Body of pancreas (tissue), 4 donors: ENCODE data around the gene CMIP. TPM values are rescaled to one million over a fixed set of nuclear protein-coding genes. Genes with fewer than 3 reads are reported as not detected.

Source experiments
- ATAC-seq: fragments of 150-250 bp; one replicate; pipeline ENCODE4 v1.9.1; 2016
- DNase-seq, 4 donors: peaks; one replicate each; pipeline ENCODE4 v3.0.0-alpha.2; 2019
- H3K27ac ChIP-seq, 4 donors: fragments of 200-600 bp; sonication (generic); 1 replicate in 3 of 4; 2 replicates in 1 of 4; pipeline versions ENCODE4 v1.5.1 to v1.6.1; 2016 to 2019; ENCODE audit warnings: mild to moderate bottlenecking in 1 of 4, mixed read lengths in 1 of 4, moderate library complexity in 1 of 4
- H3K27me3 ChIP-seq, 2 donors: fragments of 200-600 bp; sonication (generic); one replicate each; pipeline ENCODE4 v1.6.0; 2016; ENCODE audit warnings: mild to moderate bottlenecking in 1 of 2
- H3K36me3 ChIP-seq, 2 donors: fragments of 200-600 bp; sonication (generic); replicated peaks in 1 of 2; 2 replicates each; pipeline ENCODE4 v1.5.1; 2016; ENCODE audit warnings: low read depth in 2 of 2; ENCODE audit not compliant: insufficient read depth in 1 of 2
- H3K4me1 ChIP-seq: fragments of 200-600 bp; sonication (generic); one replicate; pipeline ENCODE4 v1.6.0; 2016
- H3K4me3 ChIP-seq, 2 donors: fragments of 200-600 bp; sonication (generic); 1 replicate in 1 of 2; 2 replicates in 1 of 2; pipeline ENCODE4 v1.5.1; 2016 to 2019
- H3K9me3 ChIP-seq, 3 donors: fragments of 200-600 bp; sonication (generic); 1 replicate in 2 of 3; 2 replicates in 1 of 3; pipeline ENCODE4 v1.5.1; 2016
- POLR2A ChIP-seq, 3 donors: fragments of 450-650 bp; IDR thresholded peaks; one replicate each; pipeline ENCODE4 v1.6.1; 2016; ENCODE audit warnings: antibody characterized with exemption in 3 of 3, mild to moderate bottlenecking in 2 of 3
- WGBS, 2 donors: methylation state at CpG; one replicate each; pipeline ENCODE4 v1.1.5; 2017; 5-methylcytosine and 5-hydroxymethylcytosine counted together
- intact Hi-C: fragments of 100-400 bp; cut with DNase I; formaldehyde crosslinking; loops from one replicate; pipeline ENCODE4 v1.15.1; 2023
- total RNA-seq, 2 donors: library from RNA; depleted of rRNA; stranded (reverse); fragments of >200 nt; gene quantifications; one replicate each; pipeline ENCODE4 v1.1.0, GENCODE V29; 2016
- TF ChIP-seq, protein P1 (sequence below), 7 experiments: fragments of 450-650 bp in 4 of 7; fragments of 200-600 bp in 3 of 7; sonication (generic) in 3 of 7; IDR thresholded peaks; one replicate each; pipeline ENCODE4 v1.5.1; 2016 to 2019; ENCODE audit warnings: antibody characterized with exemption in 7 of 7

Gene CMIP
- total RNA-seq, 2 donors from 2014 or later = 18.7 to 18.8 TPM

DNA sequence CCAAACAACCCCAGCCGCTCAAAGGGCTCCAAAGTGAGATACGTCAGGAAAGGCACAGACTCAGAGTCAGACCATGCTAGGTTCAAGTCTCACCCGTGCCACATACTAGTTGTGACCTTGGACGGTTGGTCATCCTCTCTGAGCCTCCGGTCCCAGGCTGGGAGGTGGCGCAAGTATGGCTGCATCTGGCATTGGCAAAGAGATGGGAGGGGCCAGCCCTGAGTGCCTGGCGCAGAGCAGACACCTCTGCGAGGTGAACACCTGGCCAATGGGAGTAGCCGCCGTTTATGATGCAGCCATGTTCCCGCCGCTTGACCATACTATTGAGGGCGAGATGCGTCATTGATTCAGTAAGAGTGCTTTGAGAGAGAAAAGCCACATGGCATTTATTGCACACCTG lies 236.7 kb downstream of the CMIP start:
- ATAC-seq = no peak
- no peak for DNase-seq
- Histone ChIP-seq H3K36me3 (peaks cover 0 to 10% of the 10 kb centered on the region in 2 donors), H3K4me1 (no peaks in the 10 kb centered on the region), H3K4me3 (no peak overlapping the region), H3K27ac (no peak overlapping the region), H3K27me3 (no peaks in the 10 kb centered on the region), H3K9me3 (no peaks in the 10 kb centered on the region)
- intact Hi-C loops = no loop called here
- WGBS, 2 donors = 93 to 96% methylated on average over 9 to 14 of the region's 14 CpGs
- TF ChIP-seq POLR2A (IDR thresholded peaks at IDR 0.05) = no peak
- TF ChIP-seq, protein P1, sequence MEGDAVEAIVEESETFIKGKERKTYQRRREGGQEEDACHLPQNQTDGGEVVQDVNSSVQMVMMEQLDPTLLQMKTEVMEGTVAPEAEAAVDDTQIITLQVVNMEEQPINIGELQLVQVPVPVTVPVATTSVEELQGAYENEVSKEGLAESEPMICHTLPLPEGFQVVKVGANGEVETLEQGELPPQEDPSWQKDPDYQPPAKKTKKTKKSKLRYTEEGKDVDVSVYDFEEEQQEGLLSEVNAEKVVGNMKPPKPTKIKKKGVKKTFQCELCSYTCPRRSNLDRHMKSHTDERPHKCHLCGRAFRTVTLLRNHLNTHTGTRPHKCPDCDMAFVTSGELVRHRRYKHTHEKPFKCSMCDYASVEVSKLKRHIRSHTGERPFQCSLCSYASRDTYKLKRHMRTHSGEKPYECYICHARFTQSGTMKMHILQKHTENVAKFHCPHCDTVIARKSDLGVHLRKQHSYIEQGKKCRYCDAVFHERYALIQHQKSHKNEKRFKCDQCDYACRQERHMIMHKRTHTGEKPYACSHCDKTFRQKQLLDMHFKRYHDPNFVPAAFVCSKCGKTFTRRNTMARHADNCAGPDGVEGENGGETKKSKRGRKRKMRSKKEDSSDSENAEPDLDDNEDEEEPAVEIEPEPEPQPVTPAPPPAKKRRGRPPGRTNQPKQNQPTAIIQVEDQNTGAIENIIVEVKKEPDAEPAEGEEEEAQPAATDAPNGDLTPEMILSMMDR (IDR thresholded peaks at IDR 0.05) = no peak

DNA sequence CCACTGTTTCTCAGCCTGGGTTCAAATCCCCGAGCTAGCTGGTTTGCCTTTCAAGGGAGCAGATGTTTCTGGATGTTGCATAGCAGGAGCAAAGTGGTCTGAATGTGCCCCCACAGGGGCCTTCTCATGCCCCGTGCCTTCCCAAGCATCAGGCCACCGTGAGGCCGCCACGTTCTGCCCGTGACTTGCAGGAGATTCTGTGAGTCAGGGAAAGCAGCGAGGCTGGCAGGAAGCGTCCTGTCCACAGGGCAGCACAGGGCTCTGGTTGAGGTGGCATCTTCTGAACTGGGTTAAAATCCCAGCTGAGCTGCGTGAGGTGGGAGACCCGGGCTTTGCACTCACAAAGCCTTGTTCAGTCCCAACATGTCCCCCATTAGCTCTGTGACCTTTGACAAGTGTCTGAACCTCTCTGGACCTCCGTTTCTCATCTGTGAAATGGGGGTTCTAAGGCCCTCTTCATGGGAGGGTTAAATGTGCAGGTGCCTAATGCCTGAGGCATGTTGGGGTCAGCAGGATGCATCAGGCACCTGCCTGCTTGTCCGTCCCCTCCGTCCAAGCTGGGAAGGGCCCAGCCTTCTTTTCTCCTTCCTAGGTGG lies 239.7 kb downstream of the CMIP start:
- Histone ChIP-seq H3K27ac (no peak overlapping the region), H3K36me3 (no peaks in the 10 kb centered on the region), H3K4me1 (no peaks in the 10 kb centered on the region), H3K27me3 (no peaks in the 10 kb centered on the region), H3K4me3 (no peak overlapping the region), H3K9me3 (no peaks in the 10 kb centered on the region)
- DNase-seq = no peak
- WGBS, 2 donors = 92 to 93% methylated on average over 3 to 13 of the region's 13 CpGs
- intact Hi-C loops = no loop called here
- TF ChIP-seq, protein P1 (IDR thresholded peaks at IDR 0.05) = no peak
- no peak for TF ChIP-seq POLR2A (IDR thresholded peaks at IDR 0.05)
- ATAC-seq = no peak

DNA sequence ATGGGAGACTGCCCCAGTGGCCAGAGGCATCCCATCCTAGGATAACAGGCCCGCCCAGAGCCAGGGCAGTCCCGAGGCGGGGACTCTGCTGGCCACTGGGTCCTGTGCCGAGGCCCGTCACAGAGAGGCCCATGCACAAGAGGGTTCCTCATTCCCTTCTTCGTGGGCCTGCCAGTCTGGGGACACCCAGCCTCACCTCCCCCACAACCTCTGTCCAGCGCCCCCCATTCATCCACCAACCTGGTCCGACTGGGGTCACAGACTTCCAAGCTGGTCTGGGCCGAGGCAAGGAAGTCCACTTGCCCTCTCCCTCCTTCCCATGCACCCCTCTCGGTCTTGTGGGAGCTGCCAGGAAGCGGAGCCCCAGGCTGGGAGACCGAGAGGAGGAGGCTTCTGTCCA lies 240.3 kb downstream of the CMIP start:
- Histone ChIP-seq H3K27me3 (no peaks in the 10 kb centered on the region), H3K36me3 (no peaks in the 10 kb centered on the region), H3K4me1 (no peaks in the 10 kb centered on the region), H3K9me3 (no peaks in the 10 kb centered on the region), H3K4me3 (no peak overlapping the region), H3K27ac (no peak overlapping the region)
- intact Hi-C loops = no loop called here
- DNase-seq = no peak
- TF ChIP-seq, protein P1 (IDR thresholded peaks at IDR 0.05) = no peak
- no peak for TF ChIP-seq POLR2A (IDR thresholded peaks at IDR 0.05)
- WGBS, 2 donors = 85 to 87% methylated on average over 9 to 11 of the region's 12 CpGs
- no peak for ATAC-seq

DNA sequence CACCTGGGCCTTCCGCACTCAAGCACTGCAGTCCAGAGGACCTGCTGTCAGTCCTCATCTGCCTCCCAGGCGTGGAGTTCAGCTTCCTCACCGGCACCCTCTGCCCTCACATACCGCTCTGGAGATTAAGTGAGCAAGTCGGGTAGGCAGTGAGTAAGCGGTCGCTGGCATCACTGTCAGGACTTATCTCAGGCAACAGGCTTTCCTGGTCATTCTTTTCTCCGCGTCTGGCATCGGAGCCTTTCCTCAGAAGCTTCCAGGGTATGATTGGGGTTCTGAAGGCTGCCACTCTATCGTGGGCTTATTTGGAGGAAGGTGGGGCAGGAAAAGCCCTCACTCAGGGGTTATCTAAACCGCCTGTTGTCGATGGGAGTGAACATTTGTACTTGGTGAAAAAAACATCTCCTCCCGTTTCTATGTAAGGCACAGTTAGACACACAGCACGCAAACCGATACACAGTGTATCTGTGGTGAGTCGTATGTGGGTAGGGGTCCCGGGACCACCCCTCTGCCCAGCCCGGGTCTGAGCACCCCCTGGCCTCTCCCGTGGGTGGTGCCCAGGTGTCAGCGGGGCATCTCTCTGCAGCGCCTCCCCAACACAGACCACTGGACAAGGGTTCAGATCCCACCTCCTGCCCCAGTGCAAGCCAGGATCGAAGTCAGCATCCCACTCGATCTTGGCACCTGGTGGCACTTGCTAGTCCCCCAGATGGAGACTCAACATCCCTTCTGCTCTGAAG lies 242.0 kb downstream of the CMIP start:
- H3K27ac ChIP-seq = no peak overlapping the region
- no peak overlapping the region for H3K4me3 ChIP-seq
- no peaks in the 10 kb centered on the region for H3K9me3 ChIP-seq
- ATAC-seq (no peak), DNase-seq (no peak)
- WGBS, 2 donors = 71 to 93% methylated on average over 24 of the region's 24 CpGs
- H3K27me3 ChIP-seq = no peaks in the 10 kb centered on the region
- intact Hi-C loops = no loop called here
- TF ChIP-seq POLR2A (IDR thresholded peaks at IDR 0.05) = no peak
- TF ChIP-seq, protein P1 (IDR thresholded peaks at IDR 0.05) = no peak
- H3K36me3 ChIP-seq = no peaks in the 10 kb centered on the region
- no peaks in the 10 kb centered on the region for H3K4me1 ChIP-seq

DNA sequence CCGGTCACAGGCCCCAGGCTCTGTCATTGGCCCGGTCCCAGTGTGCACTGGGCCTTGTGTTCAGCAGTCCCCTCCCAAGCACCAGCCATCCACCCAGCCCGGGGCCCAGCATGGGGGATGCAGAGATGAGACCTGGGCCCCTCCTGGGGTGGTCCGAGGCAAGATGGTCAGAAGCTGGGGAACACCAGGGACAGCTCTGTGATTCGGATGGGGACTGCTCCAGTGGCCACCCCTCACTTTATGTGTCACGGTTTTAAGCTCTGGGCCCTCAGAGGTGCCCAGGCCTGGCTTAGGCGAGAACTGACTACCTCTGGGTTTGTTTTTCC lies 242.5 kb downstream of the CMIP start:
- 96 to 100% methylated on average over 1 to 7 of the region's 7 CpGs for WGBS, 2 donors
- DNase-seq = no peak

More for the DNA sequence above, 242.5 kb downstream of the CMIP start:
- H3K4me1 ChIP-seq = no peaks in the 10 kb centered on the region
- no peaks in the 10 kb centered on the region for H3K9me3 ChIP-seq
- ATAC-seq = no peak
- no peaks in the 10 kb centered on the region for H3K36me3 ChIP-seq
- intact Hi-C loops = no loop called here
- TF ChIP-seq, protein P1 (IDR thresholded peaks at IDR 0.05) = no peak
- no peak for TF ChIP-seq POLR2A (IDR thresholded peaks at IDR 0.05)
- H3K4me3 ChIP-seq = no peak overlapping the region
- no peaks in the 10 kb centered on the region for H3K27me3 ChIP-seq
- H3K27ac ChIP-seq = no peak overlapping the region
